ENCODE measurements around the gene BID. TPM values are rescaled to one million over a fixed set of nuclear protein-coding genes. Genes with fewer than 3 reads are reported as not detected.

BID gene
- total RNA-seq, 2 donors from 2014 or later, result 4.0 to 9.3 TPM

DNA sequence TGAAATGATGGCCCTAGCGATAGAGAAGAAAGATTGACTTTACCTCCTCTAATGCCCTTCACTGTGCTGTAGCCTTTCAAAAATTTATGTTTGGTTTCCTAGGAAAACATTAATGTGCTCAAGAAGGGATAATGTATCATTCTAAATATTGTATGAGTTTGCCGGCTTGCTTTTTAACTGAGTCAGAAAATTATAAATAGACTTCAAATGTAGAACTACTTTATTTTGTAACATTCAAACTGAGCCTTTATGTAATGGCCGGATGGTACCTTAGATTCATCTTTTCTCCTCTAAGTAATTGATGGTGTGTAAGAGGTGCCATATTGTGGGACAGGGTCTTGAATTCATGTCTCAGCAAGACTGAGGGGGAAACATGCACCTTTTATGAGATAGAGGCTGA lies 57.7 kb downstream of the BID start:
- WGBS, 2 donors, result 90% methylated on average over 3 of the region's 3 CpGs
- DNase-seq, result no peak
- Histone ChIP-seq H3K4me1 (no peaks in the 10 kb centered on the region), H3K36me3 (replicated peaks in 1 of 2; ENCODE audit: insufficient read depth in 1 of 2, low read depth in 2 of 2) (no peaks in the 10 kb centered on the region), H3K27me3 (no peaks in the 10 kb centered on the region), H3K9me3 (no peaks in the 10 kb centered on the region), H3K27ac (no peak overlapping the region), H3K4me3 (no peak overlapping the region)
- ATAC-seq, result no peak
- TF ChIP-seq, protein P1, sequence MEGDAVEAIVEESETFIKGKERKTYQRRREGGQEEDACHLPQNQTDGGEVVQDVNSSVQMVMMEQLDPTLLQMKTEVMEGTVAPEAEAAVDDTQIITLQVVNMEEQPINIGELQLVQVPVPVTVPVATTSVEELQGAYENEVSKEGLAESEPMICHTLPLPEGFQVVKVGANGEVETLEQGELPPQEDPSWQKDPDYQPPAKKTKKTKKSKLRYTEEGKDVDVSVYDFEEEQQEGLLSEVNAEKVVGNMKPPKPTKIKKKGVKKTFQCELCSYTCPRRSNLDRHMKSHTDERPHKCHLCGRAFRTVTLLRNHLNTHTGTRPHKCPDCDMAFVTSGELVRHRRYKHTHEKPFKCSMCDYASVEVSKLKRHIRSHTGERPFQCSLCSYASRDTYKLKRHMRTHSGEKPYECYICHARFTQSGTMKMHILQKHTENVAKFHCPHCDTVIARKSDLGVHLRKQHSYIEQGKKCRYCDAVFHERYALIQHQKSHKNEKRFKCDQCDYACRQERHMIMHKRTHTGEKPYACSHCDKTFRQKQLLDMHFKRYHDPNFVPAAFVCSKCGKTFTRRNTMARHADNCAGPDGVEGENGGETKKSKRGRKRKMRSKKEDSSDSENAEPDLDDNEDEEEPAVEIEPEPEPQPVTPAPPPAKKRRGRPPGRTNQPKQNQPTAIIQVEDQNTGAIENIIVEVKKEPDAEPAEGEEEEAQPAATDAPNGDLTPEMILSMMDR (IDR thresholded peaks at IDR 0.05), result no peak
- no peak for TF ChIP-seq POLR2A (IDR thresholded peaks at IDR 0.05)
- intact Hi-C loops (cut with DNase I), result no loop called here

DNA sequence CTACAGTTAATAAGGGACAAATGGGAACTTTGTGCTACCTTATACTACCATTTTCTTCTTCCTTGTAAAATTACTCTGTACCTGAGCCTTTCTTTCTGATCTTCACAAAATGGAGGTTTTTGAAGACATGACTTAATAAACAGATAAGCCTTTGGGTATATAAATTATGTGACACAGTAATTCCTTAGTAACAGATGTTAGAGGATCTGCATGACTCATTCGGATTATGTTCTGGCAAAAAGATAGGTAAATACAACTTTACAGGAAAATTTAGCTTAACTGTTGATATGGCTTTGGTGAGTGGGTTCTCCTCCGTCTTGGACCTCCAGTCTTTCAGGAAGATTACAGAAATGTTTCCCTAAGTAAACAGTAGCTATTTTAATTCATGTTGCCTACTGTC lies 61.8 kb downstream of the BID start:
- TF ChIP-seq, protein P1 (IDR thresholded peaks at IDR 0.05), result no peak
- TF ChIP-seq POLR2A (IDR thresholded peaks at IDR 0.05), result no peak
- Histone ChIP-seq H3K27me3 (no peaks in the 10 kb centered on the region), H3K36me3 (replicated peaks in 1 of 2; ENCODE audit: insufficient read depth in 1 of 2, low read depth in 2 of 2) (no peaks in the 10 kb centered on the region), H3K4me3 (no peak overlapping the region), H3K4me1 (no peaks in the 10 kb centered on the region), H3K9me3 (no peaks in the 10 kb centered on the region), H3K27ac (no peak overlapping the region)
- 59 to 66% methylated on average over 2 of the region's 2 CpGs for WGBS, 2 donors
- ATAC-seq (no peak), DNase-seq (no peak)
- intact Hi-C loops (cut with DNase I), result no loop called here

DNA sequence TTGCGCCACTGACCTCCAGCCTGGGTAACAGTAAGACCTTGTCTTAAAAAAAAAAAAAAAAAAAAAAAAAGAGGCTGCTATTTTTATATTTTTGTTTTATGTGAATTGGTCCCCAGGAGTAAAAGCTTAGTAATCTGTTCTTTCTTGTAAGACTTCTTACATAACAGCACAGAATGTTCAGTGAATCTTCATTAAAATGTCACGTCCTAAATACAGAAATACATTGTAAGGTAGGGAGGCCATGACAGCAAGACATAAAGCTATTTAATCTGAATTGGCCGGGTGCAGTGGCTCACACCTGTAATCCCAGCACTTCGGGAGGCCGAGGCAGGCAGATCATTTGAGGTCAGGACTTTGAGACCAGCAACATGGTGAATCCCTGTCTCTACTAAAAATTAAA lies 64.2 kb downstream of the BID start:
- H3K36me3 ChIP-seq (replicated peaks in 1 of 2; ENCODE audit: insufficient read depth in 1 of 2, low read depth in 2 of 2), result no peaks in the 10 kb centered on the region
- no peak for TF ChIP-seq POLR2A (IDR thresholded peaks at IDR 0.05)
- TF ChIP-seq, protein P1 (IDR thresholded peaks at IDR 0.05), result no peak
- H3K27me3 ChIP-seq, result no peaks in the 10 kb centered on the region
- H3K4me3 ChIP-seq, result no peak overlapping the region
- peaks cover 7% of the 10 kb centered on the region for H3K4me1 ChIP-seq
- no peak for DNase-seq
- no peaks in the 10 kb centered on the region for H3K9me3 ChIP-seq
- ATAC-seq, result no peak
- no peak overlapping the region for H3K27ac ChIP-seq
- 93 to 97% methylated on average over 5 of the region's 5 CpGs for WGBS, 2 donors
- intact Hi-C loops (cut with DNase I), result no loop called here

DNA sequence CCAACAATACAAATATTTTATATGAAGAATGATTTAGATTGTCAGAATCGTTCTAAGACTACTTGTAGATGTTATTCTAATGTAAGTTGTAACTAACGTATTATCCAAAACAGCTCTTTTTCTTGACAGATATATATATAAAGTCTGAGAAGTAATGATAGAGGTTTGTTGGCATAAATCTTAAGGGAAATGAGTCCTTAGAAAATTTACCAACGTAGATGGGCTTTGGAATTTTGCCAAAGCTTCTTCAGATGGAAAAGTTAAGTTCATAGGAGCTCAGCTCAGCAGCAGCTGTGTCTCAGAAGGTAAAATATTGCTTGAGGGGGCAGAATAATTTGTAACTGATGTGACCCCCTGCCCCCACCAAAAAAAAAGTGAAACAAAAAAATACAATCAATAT lies 66.7 kb downstream of the BID start:
- Histone ChIP-seq H3K27ac (peak overlapping the region in 1 of 4 donors; percentile 70), H3K36me3 (replicated peaks in 1 of 2; ENCODE audit: insufficient read depth in 1 of 2, low read depth in 2 of 2) (no peaks in the 10 kb centered on the region), H3K27me3 (no peaks in the 10 kb centered on the region), H3K4me3 (no peak overlapping the region), H3K4me1 (peaks cover 7% of the 10 kb centered on the region), H3K9me3 (no peaks in the 10 kb centered on the region)
- no peak for ATAC-seq
- WGBS, 2 donors, result 60 to 66% methylated on average over 3 of the region's 3 CpGs
- DNase-seq, result no peak
- TF ChIP-seq POLR2A (IDR thresholded peaks at IDR 0.05), result no peak
- TF ChIP-seq, protein P1 (IDR thresholded peaks at IDR 0.05), result no peak
- intact Hi-C loops (cut with DNase I), result no loop called here

DNA sequence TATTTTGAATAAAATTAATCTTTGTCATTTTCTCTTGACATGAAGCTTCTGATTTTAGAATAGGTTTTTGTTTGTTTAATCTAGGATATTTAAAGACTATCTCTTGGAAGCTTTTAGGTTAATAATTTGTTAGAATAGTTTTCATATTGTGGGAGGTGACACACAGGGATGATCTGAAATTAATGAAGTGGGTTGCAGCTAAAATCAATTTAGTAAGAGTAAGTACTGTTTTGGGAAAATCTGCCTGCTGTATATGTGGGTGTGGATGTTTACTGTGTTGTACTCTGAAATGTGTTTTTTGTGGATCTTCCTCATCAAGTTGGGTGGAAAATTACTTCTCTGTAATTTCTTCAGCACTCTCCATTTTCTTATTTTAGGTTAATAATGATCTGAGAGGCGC lies 67.3 kb downstream of the BID start:
- no peak overlapping the region for H3K4me3 ChIP-seq
- H3K27me3 ChIP-seq, result no peaks in the 10 kb centered on the region
- H3K4me1 ChIP-seq, result peaks cover 7% of the 10 kb centered on the region
- no peaks in the 10 kb centered on the region for H3K9me3 ChIP-seq
- ATAC-seq, result no peak
- TF ChIP-seq, protein P1 (IDR thresholded peaks at IDR 0.05), result no peak
- TF ChIP-seq POLR2A (IDR thresholded peaks at IDR 0.05), result no peak
- 95 to 100% methylated on average over 1 of the region's 1 CpG for WGBS, 2 donors
- peak overlapping the region in 3 of 4 donors; percentile 38 to 70 (median 49) for H3K27ac ChIP-seq
- no peaks in the 10 kb centered on the region for H3K36me3 ChIP-seq (replicated peaks in 1 of 2; ENCODE audit: insufficient read depth in 1 of 2, low read depth in 2 of 2)
- no peak for DNase-seq
- intact Hi-C loops (cut with DNase I), result no loop called here
